SU-DHL-6 (cell line): Measurements from ENCODE around the gene CWH43.

ENCODE experiments used
- CTCF ChIP-seq: fragments of 200-600 bp; sonication (generic); IDR thresholded peaks from one replicate; pipeline ENCODE4 v1.5.1; 2017; ENCODE audit warnings: antibody characterized with exemption, mild to moderate bottlenecking, low read length, moderate library complexity; ENCODE audit not compliant: insufficient read depth, poor library complexity, severe bottlenecking
- EZH2phosphoT487 ChIP-seq: fragments of 200-600 bp; sonication (generic), shearing (Covaris generic); conservative IDR thresholded peaks from 2 replicates; pipeline ENCODE4 v1.6.1; 2018; ENCODE audit warnings: mild to moderate bottlenecking, antibody characterized with exemption, low read length, moderate library complexity, mixed read lengths

DNA sequence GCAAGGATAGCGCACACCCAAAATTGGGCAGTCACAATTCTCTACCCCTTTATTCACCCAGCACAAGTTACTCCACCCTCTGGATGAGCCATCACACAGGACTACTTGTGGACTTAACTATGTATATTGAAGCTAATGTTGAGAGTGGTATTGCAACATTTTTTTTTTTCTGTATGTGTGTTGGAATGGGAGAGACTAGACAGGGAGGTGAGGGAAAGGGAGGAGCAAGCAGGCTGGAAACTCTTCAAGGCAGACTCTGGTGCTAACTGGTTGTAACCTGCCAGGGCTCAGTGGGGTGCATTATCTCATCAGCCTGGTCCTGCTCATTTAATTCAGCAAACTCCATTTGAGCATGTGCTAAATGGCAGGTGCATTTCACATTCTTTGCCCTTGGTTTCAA lies 18.4 kb upstream of the CWH43 start:
- no peak for TF ChIP-seq CTCF
- no peak for TF ChIP-seq EZH2phosphoT487
